COLO668 (cell line): ENCODE measurements around the gene TFF1.
A peak's percentile ranks its signal among the peaks of the same experiment; 100 is the strongest.

Experiments used
- DNase-seq: peaks from one replicate; lab custom pipeline; 2025; ENCODE audit not compliant: unreplicated experiment; lab: John Stamatoyannopoulos, UW

Gene TFF1

GRCh38 chr21:42346866-42347600, 19.3 kb downstream of the TFF1 start:
- no peak for DNase-seq

- no peak for DNase-seq
Measured at GRCh38 chr21:42346441-42346840, 19.9 kb downstream of the TFF1 start.

DNA sequence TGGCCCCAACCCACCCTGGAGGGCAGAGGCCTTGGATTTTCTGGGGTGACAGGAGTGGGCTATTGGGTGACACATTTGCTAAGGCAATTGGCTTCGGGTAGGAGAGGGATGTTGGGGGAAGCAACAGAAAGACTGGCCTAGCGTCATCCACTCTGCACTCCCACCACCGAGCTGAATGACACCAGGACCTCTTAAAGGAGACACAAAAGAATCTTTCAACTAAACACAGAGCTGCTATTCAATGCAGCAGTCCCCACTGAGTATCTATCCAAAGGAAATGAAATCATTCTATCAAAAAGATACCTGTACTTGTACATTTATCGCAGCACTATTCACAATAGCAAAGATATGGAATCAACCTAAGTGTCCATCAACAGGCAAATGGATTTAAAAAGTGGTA, 21.7 kb downstream of the TFF1 start:
- DNase-seq, result no peak

DNA sequence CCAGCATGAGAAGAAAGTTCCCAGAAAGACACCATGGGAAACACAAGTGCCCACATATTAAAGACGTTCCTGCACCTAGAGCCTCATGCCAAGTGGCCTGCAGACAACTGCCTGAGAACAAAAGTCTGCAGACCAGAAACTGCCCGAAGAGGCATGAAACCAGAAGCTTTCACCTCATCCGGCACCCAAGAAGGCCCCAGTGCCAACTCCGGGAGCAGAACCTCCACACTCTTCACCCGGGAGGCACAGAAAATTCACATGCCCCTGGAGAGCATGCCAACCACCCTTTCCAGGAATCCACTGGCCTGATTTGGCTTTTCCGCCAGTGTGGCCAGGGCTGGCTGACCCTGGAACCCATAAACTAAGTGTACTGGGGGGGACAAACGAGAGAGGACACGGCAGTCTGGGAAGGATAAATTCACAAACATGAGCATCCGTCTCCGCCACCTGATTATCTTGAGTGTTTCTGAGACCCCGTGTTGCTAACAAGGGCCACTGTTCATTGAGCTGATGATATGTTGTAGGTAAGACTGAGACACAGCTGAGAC, 22.3 kb downstream of the TFF1 start:
- no peak for DNase-seq

GRCh38 chr21:42343556-42343955, 22.8 kb downstream of the TFF1 start:
- DNase-seq, result no peak

DNA sequence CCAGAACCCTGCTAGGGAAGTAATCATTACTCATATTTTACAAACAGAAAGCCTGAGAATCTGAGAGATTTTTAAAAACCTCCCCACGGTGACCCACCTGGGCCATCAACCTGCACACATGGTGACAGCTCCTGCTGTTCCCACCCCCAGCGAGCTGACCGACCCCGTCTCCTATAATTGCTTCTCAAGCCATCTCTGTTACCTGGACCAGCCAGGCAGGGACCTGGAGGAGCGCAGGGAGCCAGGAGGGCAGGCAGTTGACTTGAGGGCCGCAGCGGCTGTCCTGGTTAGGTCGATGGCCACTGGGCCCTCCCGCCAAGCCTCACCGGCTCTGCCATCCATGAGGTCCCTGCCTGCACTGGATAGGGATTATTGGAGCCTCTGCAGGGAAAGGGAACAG, 23.2 kb downstream of the TFF1 start:
- no peak for DNase-seq

GRCh38 chr21:42341776-42342542, 24.4 kb downstream of the TFF1 start:
- peak; percentile 24 for DNase-seq

DNA sequence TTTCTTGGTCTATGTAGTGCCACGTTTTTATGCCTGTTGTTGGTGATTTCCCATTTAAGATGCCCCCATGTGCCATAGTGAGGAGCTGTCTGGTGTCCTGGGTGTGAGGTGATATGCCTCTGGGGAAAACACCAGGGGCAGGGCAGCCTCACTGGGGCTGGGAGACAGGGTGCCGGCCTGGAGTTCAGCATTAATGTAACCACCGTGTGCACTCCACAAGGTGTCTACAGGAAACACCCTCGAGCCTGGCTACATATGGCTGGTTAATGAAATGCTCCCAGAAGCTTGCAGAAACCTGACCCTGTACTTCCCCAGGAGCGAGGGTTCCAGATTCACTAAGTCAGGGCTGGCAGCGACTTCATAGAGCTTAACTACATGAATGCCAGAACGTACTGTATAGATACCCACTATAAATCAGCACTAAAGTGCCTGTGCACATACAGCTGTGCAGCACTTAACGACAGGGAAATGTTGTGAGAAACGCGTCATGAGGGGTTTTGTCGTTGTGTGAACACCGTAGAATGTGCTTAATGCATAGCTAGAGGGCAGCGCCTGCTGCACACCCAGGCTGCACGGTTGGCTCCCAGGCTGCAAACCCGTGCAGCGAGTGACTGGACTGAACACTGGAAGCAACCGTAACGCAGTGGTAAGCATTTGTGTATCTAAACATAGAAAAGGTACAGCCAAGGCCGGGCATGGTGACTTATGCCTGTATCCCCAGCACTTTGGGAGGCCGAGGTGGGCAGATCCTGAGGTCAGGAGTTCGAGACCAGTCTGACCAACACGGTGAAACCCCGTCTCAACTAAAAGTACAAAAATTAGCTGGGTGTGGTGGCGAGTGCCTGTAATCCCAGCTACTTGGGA, 25.9 kb downstream of the TFF1 start:
- DNase-seq, result peak; percentile 45

DNA sequence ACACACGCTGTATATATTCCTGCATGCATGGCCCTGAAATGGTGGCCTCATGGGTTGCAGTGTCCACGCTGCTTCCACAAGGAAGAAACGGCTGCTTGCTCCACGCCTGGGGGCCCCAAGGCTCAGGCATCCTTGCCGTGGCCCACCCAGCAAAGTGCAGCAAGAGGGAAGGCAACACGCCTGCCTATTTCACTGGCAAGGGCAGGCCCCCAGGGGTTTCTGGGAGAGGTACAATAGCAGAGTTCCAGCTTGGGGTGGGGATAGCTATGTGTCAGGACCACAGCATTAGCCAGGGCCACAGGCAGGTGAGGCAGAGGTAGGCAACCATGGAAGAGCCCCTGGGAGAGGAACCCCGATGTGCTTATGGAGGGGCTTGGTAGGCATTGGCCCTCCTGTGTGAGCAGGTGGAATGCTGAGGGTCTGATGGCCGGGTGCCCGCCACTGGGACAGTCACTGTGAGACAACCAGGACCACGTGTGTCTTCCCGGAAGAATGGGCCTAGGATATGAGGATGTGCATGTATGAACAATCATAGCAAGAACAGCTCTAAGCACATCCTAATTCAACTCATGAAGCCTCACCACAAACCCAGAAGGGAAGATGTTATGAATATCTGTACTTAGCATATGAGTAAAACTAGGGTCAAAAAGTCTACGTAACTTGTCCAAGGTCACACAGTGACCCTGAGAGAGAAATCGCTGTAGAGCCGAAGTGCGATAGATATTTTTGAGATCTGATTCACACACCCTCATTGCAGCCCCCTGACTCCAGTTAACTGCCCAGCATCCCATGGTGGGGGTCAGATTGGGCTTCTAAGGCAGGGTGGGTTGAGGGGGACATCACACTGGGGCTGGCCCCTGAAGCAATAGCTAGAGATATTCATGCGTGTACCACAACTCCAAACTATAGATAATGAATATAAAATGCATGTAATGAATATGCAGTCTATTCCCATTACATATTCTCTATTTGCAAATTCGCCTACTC, 27.3 kb downstream of the TFF1 start:
- no peak for DNase-seq

DNA sequence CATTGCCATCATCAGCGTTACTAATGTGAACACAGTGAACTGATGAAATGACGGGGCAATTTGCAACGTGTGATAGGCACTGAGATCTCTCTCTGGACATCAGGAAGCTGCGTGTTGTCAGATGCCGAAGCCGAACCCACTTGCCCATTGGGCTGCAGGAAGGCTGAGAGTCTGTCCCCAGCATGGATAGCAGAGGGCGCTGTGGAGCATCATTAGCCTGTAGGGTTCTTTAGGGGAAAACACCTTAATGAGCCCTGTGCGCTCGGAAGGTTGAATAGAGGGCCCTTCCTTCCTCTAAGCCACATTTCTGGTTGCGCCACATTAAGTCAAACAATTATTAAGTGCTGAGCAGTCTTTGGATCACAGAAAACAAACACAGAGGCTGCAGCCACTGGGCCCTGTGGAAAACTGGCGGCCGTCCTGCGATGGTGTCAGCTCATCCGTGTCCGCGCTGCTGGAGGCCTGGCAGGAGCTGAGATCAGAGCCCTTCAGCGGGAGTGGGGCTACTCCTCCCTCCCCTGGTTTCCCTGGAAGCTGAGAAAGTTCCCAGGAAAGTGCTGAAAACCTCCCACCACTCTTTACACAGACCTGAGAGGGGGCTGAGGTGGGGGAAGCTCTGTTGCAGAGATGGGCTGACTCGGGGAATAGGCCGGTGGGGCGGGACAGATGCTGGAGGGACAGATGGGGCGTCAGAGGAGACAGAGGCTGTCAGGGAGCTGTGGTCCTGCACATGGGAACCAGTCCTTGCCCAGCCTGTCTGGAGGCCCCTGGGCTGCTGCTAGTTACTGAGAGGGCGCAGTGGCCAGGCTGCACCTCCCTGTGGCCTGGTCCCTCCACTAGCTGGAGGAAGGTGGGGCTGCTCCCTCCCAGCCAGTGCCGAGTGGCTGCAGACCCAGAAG, 28.3 kb downstream of the TFF1 start:
- peak; percentile 94 for DNase-seq

GRCh38 chr21:42337276-42337675, 29.1 kb downstream of the TFF1 start:
- no peak for DNase-seq

GRCh38 chr21:42336054-42336453, 30.3 kb downstream of the TFF1 start:
- no peak for DNase-seq

- DNase-seq, result no peak
Measured at GRCh38 chr21:42332557-42333317, 33.6 kb downstream of the TFF1 start.

DNA sequence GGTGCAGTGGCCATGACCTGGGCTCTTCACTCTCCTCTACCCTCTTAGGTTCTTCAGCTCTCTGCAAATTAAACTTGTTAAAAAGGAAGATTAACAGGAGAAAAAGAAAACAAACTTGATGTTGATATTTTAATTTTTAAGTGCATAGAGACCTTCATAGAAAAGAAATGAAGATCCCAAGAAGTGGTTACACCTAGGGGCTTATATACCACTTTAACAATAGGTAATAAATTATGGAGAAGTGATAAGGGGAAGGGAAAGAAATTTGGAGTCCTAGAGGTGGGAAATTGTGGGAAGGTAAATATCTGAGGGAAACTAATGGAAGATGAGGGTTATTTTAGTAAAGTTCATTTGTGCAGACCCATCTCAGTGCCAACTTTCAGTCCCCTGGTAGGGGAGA, 34.7 kb downstream of the TFF1 start:
- DNase-seq, result no peak

GRCh38 chr21:42330380-42331371, 35.7 kb downstream of the TFF1 start:
- no peak for DNase-seq

- no peak for DNase-seq
Measured at GRCh38 chr21:42324896-42325295, 41.4 kb downstream of the TFF1 start.

- DNase-seq, result no peak
Measured at GRCh38 chr21:42321845-42322244, 44.5 kb downstream of the TFF1 start.
